WERI-Rb-1 (cell line): ENCODE measurements around the gene SCUBE1.

Experiments used
- DNase-seq: peaks from one replicate; pipeline ENCODE4 v3.0.0-alpha.2; 2020
- H3K27ac ChIP-seq: fragments of 250-450 bp; sonication (Bioruptor Pico); 2 replicates; pipeline ENCODE4 v1.5.1; 2020; ENCODE audit warnings: mild to moderate bottlenecking, moderate library complexity
- H3K27me3 ChIP-seq: fragments of 250-450 bp; sonication (Bioruptor Pico); 2 replicates; pipeline ENCODE4 v1.5.1; 2021; ENCODE audit warnings: mild to moderate bottlenecking, low read depth, moderate library complexity; ENCODE audit not compliant: insufficient read depth, severe bottlenecking
- H3K36me3 ChIP-seq: fragments of 250-450 bp; sonication (Bioruptor Pico); 2 replicates; pipeline ENCODE4 v1.5.1; 2020; ENCODE audit warnings: mild to moderate bottlenecking, moderate library complexity
- H3K4me3 ChIP-seq: 2 replicates; pipeline ENCODE4 v1.5.1; 2011; ENCODE audit warnings: low read depth, mild to moderate bottlenecking, control low read depth, low read length
- H3K9me3 ChIP-seq: fragments of 250-450 bp; sonication (Bioruptor Pico); 2 replicates; pipeline ENCODE4 v1.5.1; 2021; ENCODE audit warnings: mild to moderate bottlenecking, moderate library complexity; ENCODE audit not compliant: severe bottlenecking
- CTCF ChIP-seq: IDR thresholded peaks from 2 replicates; pipeline ENCODE4 v1.5.1; 2011; ENCODE audit warnings: low read depth, mild to moderate bottlenecking, control low read depth, inconsistent platforms, low read length

The SCUBE1 gene

DNA sequence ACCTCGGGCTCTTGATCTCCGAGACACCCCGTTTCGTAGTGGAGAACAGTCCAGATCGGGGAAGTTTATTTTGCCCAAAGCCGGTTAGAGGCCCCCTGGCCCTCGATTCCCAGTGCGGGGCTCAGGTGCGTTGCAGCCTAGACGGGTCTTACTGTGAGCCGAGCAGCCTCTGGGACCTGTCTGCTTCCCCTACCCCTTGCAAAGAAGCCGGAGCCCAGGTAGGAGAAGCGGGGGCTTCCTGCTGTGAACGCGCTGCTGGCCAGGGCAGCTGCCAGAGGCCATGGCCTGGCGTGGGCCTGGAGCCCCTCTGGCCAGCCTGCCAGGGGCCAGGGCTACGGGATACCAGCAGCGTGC lies 191.2 kb downstream of the SCUBE1 start:
- Histone ChIP-seq H3K4me3 (no peak overlapping the region), H3K9me3 (no peaks in the 10 kb centered on the region), H3K36me3 (no peaks in the 10 kb centered on the region), H3K27ac (no peak overlapping the region), H3K27me3 (no peaks in the 10 kb centered on the region)
- DNase-seq, result no peak
- TF ChIP-seq CTCF, result no peak

DNA sequence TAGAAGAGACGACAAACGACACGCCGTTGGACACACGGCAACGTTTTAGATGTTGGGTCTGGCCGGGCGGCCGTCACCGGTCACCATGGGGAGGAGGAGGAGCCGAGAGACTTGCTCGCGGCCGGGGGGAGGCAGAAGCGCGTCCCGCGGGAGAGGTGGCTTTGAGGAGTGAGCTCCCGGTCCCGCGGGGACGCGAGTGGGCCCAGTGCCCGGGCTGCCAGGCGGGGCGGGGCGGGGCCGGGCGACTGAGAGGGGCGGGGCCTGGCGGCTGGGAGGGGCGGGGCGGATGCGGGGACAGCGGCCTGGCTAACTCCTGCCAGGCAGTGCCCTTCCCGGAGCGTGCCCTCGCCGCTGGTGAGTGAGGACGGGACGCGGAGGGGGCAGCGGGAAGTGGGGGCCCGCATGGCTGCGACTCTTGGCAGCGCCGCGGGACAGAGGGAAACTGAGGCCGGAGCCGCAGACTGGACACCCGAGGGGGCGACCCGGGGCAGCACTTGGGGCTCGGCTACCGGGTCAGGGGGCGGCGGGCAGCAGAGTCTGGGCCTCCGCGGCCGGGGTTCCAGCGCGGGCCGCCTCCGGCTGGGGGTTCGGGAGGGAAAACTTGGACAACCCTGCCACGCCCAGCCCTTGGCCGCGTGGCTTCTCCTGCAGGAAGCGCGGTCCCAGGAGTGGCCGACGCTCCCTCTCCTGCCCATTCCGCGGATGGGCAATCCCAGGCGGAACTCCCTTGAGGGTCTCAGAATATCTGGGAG lies 191.7 kb downstream of the SCUBE1 start, which contains the start of gene TSPO:
TSPO (plus strand) TSS at position 309 of the 752 bp plus-strand sequence. CDS start 7,680 bp downstream, outside the sequence.
- no peak for TF ChIP-seq CTCF
- Histone ChIP-seq H3K27ac (no peak within 1 kb of the TSS), H3K9me3 (no peaks in the 10 kb centered on the region), H3K36me3 (no peaks in the 10 kb centered on the region), H3K27me3 (no peaks in the 10 kb centered on the region), H3K4me3 (no peak within 1 kb of the TSS)
- no peak for DNase-seq

DNA sequence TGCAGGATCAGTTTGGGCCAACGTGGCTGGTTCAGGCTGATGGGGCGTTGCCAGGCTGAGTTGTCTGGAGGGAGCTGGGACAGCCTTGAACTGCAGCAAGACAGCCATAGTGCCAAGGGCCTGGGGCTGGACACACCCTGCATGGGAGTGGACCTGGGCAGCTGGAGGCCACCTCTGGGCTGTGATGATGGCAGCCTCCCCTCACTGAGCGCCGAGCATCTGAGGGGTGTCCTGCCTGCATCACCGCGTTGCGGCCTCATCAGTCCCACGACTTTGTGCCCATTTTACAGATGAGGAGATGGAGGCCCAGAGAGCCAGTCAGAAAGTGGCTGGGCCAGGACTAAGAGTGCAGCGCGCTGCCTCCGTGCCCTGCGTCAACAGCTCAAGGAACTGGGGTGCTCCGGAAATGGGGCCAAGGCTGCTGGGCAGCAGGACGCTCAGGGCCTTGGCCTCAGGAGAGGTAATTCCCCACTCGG lies 192.4 kb downstream of the SCUBE1 start:
- Histone ChIP-seq H3K9me3 (no peaks in the 10 kb centered on the region), H3K4me3 (no peak overlapping the region), H3K27me3 (no peaks in the 10 kb centered on the region), H3K27ac (no peak overlapping the region), H3K36me3 (no peaks in the 10 kb centered on the region)
- no peak for TF ChIP-seq CTCF
- DNase-seq, result no peak

- Histone ChIP-seq H3K36me3 (no peaks in the 10 kb centered on the region), H3K4me3 (no peak overlapping the region), H3K9me3 (no peaks in the 10 kb centered on the region), H3K27ac (no peak overlapping the region), H3K27me3 (no peaks in the 10 kb centered on the region)
- no peak for DNase-seq
- TF ChIP-seq CTCF, result no peak
Observed at GRCh38 chr22:43148581-43148980, 194.6 kb downstream of the SCUBE1 start.

DNA sequence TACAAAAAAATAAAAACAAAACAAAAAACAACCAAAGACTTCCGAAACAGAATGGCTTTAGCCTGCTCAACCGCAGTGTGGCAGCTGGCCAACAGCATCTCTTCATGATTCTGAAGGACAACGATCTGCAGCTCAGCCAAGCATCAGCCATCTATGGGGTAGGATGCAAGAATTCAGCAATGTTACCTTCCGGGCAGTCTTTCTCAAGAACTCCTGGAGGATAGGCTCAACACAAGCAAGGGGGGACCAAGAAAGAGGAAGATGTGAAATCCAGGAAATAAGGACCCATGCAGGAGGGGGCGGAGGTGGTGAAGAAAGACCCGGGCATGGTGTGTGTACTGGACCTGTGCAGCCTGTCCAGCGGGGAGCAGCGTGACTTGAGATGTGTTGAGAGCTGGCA lies 195.4 kb downstream of the SCUBE1 start:
- H3K9me3 ChIP-seq, result no peaks in the 10 kb centered on the region
- no peaks in the 10 kb centered on the region for H3K27me3 ChIP-seq
- peaks cover 3% of the 10 kb centered on the region for H3K36me3 ChIP-seq
- TF ChIP-seq CTCF, result no peak
- H3K4me3 ChIP-seq, result no peak overlapping the region
- H3K27ac ChIP-seq, result no peak overlapping the region
- no peak for DNase-seq
